CD14-positive monocyte (primary cell): ENCODE data around the gene PLA2G2F. TPM values are rescaled to one million over a fixed set of nuclear protein-coding genes. Genes with fewer than 3 reads are reported as not detected.

Source experiments
- DNase-seq, 3 donors: peaks; one replicate each; pipeline ENCODE4 v3.0.0-alpha.2; 2011 to 2022
- H2AFZ ChIP-seq: 2 replicates; pipeline ENCODE4 v1.6.0; 2012; ENCODE audit warnings: mild to moderate bottlenecking, low read depth, low read length, inconsistent platforms; ENCODE audit not compliant: insufficient read depth, poor library complexity, severe bottlenecking
- H3K27ac ChIP-seq, 2 donors: 1 replicate in 1 of 2; 2 replicates in 1 of 2; pipeline ENCODE4 v1.5.1; 2012 to 2013; ENCODE audit warnings: low read length in 2 of 2, control low read depth in 1 of 2, inconsistent platforms in 1 of 2, low read depth in 1 of 2, mild to moderate bottlenecking in 1 of 2
- H3K27me3 ChIP-seq, 2 donors: one replicate each; pipeline versions ENCODE4 v1.6.0 to v1.6.1; 2011 to 2013; ENCODE audit warnings: low read length in 2 of 2; ENCODE audit not compliant: control insufficient read depth in 2 of 2, insufficient read depth in 2 of 2
- H3K36me3 ChIP-seq, 2 donors: replicated peaks in 1 of 2; 1 replicate in 1 of 2; 2 replicates in 1 of 2; pipeline versions ENCODE4 v1.5.1 to v1.6.1; 2012 to 2013; ENCODE audit warnings: low read length in 2 of 2, control low read depth in 1 of 2, inconsistent platforms in 1 of 2, mild to moderate bottlenecking in 1 of 2; ENCODE audit not compliant: insufficient read depth in 2 of 2, control insufficient read depth in 1 of 2
- H3K4me1 ChIP-seq, 2 donors: 1 replicate in 1 of 2; 2 replicates in 1 of 2; pipeline versions ENCODE4 v1.5.1 to v1.6.1; 2012 to 2013; ENCODE audit warnings: low read length in 2 of 2, control low read depth in 1 of 2, inconsistent platforms in 1 of 2, mild to moderate bottlenecking in 1 of 2, moderate library complexity in 1 of 2; ENCODE audit not compliant: insufficient read depth in 2 of 2, control insufficient read depth in 1 of 2
- H3K4me2 ChIP-seq: replicated peaks from 2 replicates; pipeline ENCODE3; 2012; ENCODE audit warnings: low read length, moderate library complexity, mild to moderate bottlenecking; ENCODE audit not compliant: poor library complexity, severe bottlenecking; ENCODE audit errors: extremely low read depth
- H3K4me3 ChIP-seq, 3 experiments: fragments of 200-600 bp in 1 of 3; sonication (generic) in 1 of 3; replicated peaks in 1 of 3; 1 replicate in 2 of 3; 2 replicates in 1 of 3; pipeline ENCODE4 v1.5.1; 2011 to 2013; ENCODE audit warnings: low read length in 3 of 3, mild to moderate bottlenecking in 3 of 3, control low read depth in 2 of 3, low read depth in 2 of 3, inconsistent platforms in 1 of 3, moderate library complexity in 1 of 3
- H3K79me2 ChIP-seq: 2 replicates; pipeline ENCODE4 v1.6.0; 2012; ENCODE audit warnings: mild to moderate bottlenecking, control low read depth, inconsistent platforms, low read length, moderate library complexity; ENCODE audit not compliant: insufficient read depth
- H3K9ac ChIP-seq: 2 replicates; pipeline ENCODE4 v1.6.0; 2017; ENCODE audit warnings: low read length, mild to moderate bottlenecking; ENCODE audit not compliant: insufficient read depth, poor library complexity, severe bottlenecking
- H3K9me3 ChIP-seq, 2 donors: replicated peaks in 1 of 2; 1 replicate in 1 of 2; 2 replicates in 1 of 2; pipeline versions ENCODE4 v1.5.1 to v1.6.1; 2012 to 2013; ENCODE audit warnings: low read length in 2 of 2, control low read depth in 1 of 2; ENCODE audit not compliant: control insufficient read depth in 1 of 2, insufficient read depth in 1 of 2
- H4K20me1 ChIP-seq: 2 replicates; pipeline ENCODE4 v1.6.0; 2012; ENCODE audit warnings: mild to moderate bottlenecking, low read length, control low read depth, moderate library complexity; ENCODE audit not compliant: insufficient read depth
- H3K27ac Mint-ChIP-seq, 7 donors: one replicate each; pipeline ENCODE4 v1.8.0; 2020; ENCODE audit warnings: mild to moderate bottlenecking in 7 of 7, mixed read lengths in 7 of 7, moderate library complexity in 6 of 7, inconsistent platforms in 2 of 7
- H3K27me3 Mint-ChIP-seq, 3 donors: one replicate each; pipeline ENCODE4 v1.8.0; 2021 to 2022; ENCODE audit warnings: low read depth in 3 of 3, mild to moderate bottlenecking in 3 of 3, mixed read lengths in 3 of 3, moderate library complexity in 3 of 3, inconsistent platforms in 1 of 3
- H3K36me3 Mint-ChIP-seq, 2 donors: one replicate each; pipeline ENCODE4 v1.8.0; 2020; ENCODE audit warnings: mixed read lengths in 2 of 2, inconsistent platforms in 1 of 2, mild to moderate bottlenecking in 1 of 2
- H3K4me1 Mint-ChIP-seq: one replicate; pipeline ENCODE4 v1.8.0; 2020; ENCODE audit warnings: mild to moderate bottlenecking, mixed read lengths
- H3K4me3 Mint-ChIP-seq, 2 donors: one replicate each; pipeline ENCODE4 v1.8.0; 2020; ENCODE audit warnings: mild to moderate bottlenecking in 2 of 2, mixed read lengths in 2 of 2, moderate library complexity in 1 of 2
- H3K9me3 Mint-ChIP-seq, 7 donors: one replicate each; pipeline ENCODE4 v1.8.0; 2020 to 2022; ENCODE audit warnings: mixed read lengths in 7 of 7, mild to moderate bottlenecking in 6 of 7, moderate library complexity in 6 of 7, inconsistent platforms in 2 of 7
- WGBS: methylation state at CpG from one replicate; pipeline ENCODE4 v1.1.5; 2013; ENCODE audit warnings: missing lambda C conversion rate; ENCODE audit not compliant: insufficient coverage; 5-methylcytosine and 5-hydroxymethylcytosine counted together
- intact Hi-C, 2 donors: fragments of 100-400 bp; cut with micrococcal nuclease; formaldehyde crosslinking; loops; one replicate each; pipeline versions ENCODE4 v1.15.0 to v1.15.1; 2023
- polyA plus RNA-seq, 3 donors: library from polyadenylated mRNA; depleted of rRNA in 1 of 3; unstranded in 2 of 3; stranded (reverse) in 1 of 3; fragments of 300-500 nt in 2 of 3; fragments of >200 nt in 1 of 3; fragmentation: Illumina TruSeq in 2 of 3; gene quantifications; 1 replicate in 2 of 3; 2 replicates in 1 of 3; pipeline ENCODE4 v1.2.3, GENCODE V29; 2012 to 2021
- TF ChIP-seq, protein P1 (sequence below): fragments of 200-600 bp; IDR thresholded peaks from one replicate; pipeline ENCODE4 v1.8.0; 2022; ENCODE audit warnings: antibody characterized with exemption, mild to moderate bottlenecking

The PLA2G2F gene
- polyA plus RNA-seq, 3 donors, result not detected

DNA sequence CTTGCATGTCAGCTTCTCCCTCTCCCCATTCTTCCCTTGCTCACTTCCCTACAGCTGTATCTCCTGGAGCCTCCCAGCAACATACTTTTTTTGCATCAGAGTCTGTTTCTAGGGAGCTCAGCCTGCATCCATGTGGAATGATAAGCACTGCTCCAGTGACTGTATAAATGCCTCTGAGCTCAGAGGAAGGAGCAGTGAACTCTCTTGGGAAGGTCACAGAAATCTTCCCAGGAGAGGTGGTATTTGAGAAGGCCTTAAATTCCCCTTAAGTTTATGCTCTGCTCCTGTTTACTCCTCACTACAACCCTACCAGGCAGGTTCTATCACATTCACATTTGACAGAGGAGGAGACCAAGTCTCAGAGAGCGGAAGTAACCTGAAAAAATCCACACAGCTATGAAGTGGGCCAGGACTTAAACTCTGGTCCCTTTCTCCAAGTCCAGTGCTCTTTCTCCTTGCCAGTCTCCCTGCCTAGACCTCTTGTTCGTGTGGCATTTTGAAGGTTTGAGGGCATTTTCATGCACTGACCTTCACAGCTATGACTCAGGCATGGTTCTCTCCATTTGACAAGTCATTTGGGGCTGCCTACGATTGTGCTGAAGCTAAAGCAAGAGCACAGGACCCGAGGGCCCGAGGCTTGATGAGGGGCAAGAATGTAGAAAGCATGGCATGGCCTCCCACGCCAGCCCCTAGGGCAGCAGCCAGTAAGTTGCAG is 41.2 kb downstream of the PLA2G2F start:
- Mint-ChIP-seq H3K27me3 (peaks cover 19 to 26% (median 24%) of the 10 kb centered on the region in 3 donors), H3K36me3 (peaks cover 0 to 4% of the 10 kb centered on the region in 2 donors), H3K27ac (no peak overlapping the region), H3K4me3 (no peak overlapping the region), H3K9me3 (peaks cover 12 to 18% (median 16%) of the 10 kb centered on the region in 7 donors), H3K4me1 (peaks cover 20% of the 10 kb centered on the region)
- intact Hi-C loops, result no loop called here
- no peak overlapping the region for H3K4me2 ChIP-seq
- TF ChIP-seq, protein P1, sequence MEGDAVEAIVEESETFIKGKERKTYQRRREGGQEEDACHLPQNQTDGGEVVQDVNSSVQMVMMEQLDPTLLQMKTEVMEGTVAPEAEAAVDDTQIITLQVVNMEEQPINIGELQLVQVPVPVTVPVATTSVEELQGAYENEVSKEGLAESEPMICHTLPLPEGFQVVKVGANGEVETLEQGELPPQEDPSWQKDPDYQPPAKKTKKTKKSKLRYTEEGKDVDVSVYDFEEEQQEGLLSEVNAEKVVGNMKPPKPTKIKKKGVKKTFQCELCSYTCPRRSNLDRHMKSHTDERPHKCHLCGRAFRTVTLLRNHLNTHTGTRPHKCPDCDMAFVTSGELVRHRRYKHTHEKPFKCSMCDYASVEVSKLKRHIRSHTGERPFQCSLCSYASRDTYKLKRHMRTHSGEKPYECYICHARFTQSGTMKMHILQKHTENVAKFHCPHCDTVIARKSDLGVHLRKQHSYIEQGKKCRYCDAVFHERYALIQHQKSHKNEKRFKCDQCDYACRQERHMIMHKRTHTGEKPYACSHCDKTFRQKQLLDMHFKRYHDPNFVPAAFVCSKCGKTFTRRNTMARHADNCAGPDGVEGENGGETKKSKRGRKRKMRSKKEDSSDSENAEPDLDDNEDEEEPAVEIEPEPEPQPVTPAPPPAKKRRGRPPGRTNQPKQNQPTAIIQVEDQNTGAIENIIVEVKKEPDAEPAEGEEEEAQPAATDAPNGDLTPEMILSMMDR, result no peak
- H3K79me2 ChIP-seq, result no peaks in the 10 kb centered on the region
- no peaks in the 10 kb centered on the region for H4K20me1 ChIP-seq
- H3K4me3 ChIP-seq, result no peak overlapping the region
- no peak overlapping the region for H3K27ac ChIP-seq
- H3K9me3 ChIP-seq, result peaks cover 8 to 10% of the 10 kb centered on the region in 2 donors
- no peak overlapping the region for H3K9ac ChIP-seq
- 60% methylated on average over 3 of the region's 6 CpGs for WGBS
- no peak overlapping the region for H2AFZ ChIP-seq
- H3K4me1 ChIP-seq, result peaks cover 9 to 10% of the 10 kb centered on the region in 2 donors
- DNase-seq, result no peak
- peaks cover 4 to 12% of the 10 kb centered on the region in 2 donors for H3K27me3 ChIP-seq
- no peaks in the 10 kb centered on the region for H3K36me3 ChIP-seq

- Histone ChIP-seq H3K9me3 (peaks cover 8 to 10% of the 10 kb centered on the region in 2 donors), H3K27ac (no peak overlapping the region), H4K20me1 (no peaks in the 10 kb centered on the region), H3K4me3 (no peak overlapping the region), H3K36me3 (no peaks in the 10 kb centered on the region), H3K9ac (no peak overlapping the region), H2AFZ (no peak overlapping the region), H3K4me2 (no peak overlapping the region), H3K79me2 (no peaks in the 10 kb centered on the region), H3K27me3 (peaks cover 9 to 17% of the 10 kb centered on the region in 2 donors), H3K4me1 (peaks cover 13 to 14% of the 10 kb centered on the region in 2 donors)
- TF ChIP-seq, protein P1, result no peak
- WGBS, result no CpG with 5 or more reads among the region's 3 CpGs
- Mint-ChIP-seq H3K36me3 (peaks cover 0 to 5% of the 10 kb centered on the region in 2 donors), H3K4me3 (no peak overlapping the region), H3K4me1 (peaks cover 22% of the 10 kb centered on the region), H3K27ac (no peak overlapping the region), H3K9me3 (peaks cover 12 to 20% (median 17%) of the 10 kb centered on the region in 7 donors), H3K27me3 (peaks cover 24 to 31% (median 29%) of the 10 kb centered on the region in 3 donors)
- intact Hi-C loops, result no loop called here
- no peak for DNase-seq
Measured at GRCh38 chr1:20180844-20181207, 41.7 kb downstream of the PLA2G2F start.
